HepG2 (cell line): Measurements from ENCODE around the gene NKD1. TPM values are rescaled to one million over a fixed set of nuclear protein-coding genes. Genes with fewer than 3 reads are reported as not detected.
A peak's percentile ranks its signal among the peaks of the same experiment; 100 is the strongest.

Source experiments
- HNRNPK ChIP-seq: fragments of 200-400 bp; formaldehyde crosslinking; IDR thresholded peaks from 2 replicates; pipeline ENCODE4 v1.6.1; 2018; ENCODE audit warnings: low read length, low read depth, moderate library complexity, mild to moderate bottlenecking; ENCODE audit not compliant: poor library complexity, severe bottlenecking
- KDM6A ChIP-seq: IDR thresholded peaks from 2 replicates; pipeline ENCODE4 v1.6.1; 2016; ENCODE audit warnings: low read depth
- MLLT10 ChIP-seq: sonication (generic); formaldehyde crosslinking; IDR thresholded peaks from 2 replicates; pipeline ENCODE4 v1.4.0; 2020; ENCODE audit warnings: missing genetic modification reagents
- NCOA1 ChIP-seq: sonication (generic); formaldehyde crosslinking; IDR thresholded peaks from 2 replicates; pipeline ENCODE4 v1.9.0; 2021; ENCODE audit warnings: missing genetic modification reagents
- NFIC ChIP-seq: IDR thresholded peaks from 2 replicates; pipeline ENCODE4 v1.6.1; 2012; ENCODE audit warnings: mild to moderate bottlenecking, low read length, inconsistent platforms
- NR2F1 ChIP-seq, 2 experiments: fragments of 450-650 bp in 1 of 2; formaldehyde crosslinking in 1 of 2; IDR thresholded peaks; 2 replicates each; pipeline versions ENCODE4 v1.5.0 to v1.6.1; 2016 to 2020; ENCODE audit warnings: mild to moderate bottlenecking in 1 of 2, missing compliant biosample characterization in 1 of 2, missing genetic modification reagents in 1 of 2, moderate library complexity in 1 of 2
- TCF7 ChIP-seq: sonication (generic); IDR thresholded peaks from 2 replicates; pipeline ENCODE4 v1.6.1; 2016; ENCODE audit warnings: antibody characterized with exemption, low read depth
- ZMAT3 ChIP-seq: sonication (generic); formaldehyde crosslinking; conservative IDR thresholded peaks from 2 replicates; pipeline ENCODE4 v1.7.0; 2021; ENCODE audit warnings: missing genetic modification reagents
- ZNF17 ChIP-seq: sonication (generic); formaldehyde crosslinking; IDR thresholded peaks from 2 replicates; pipeline ENCODE4 v1.5.0; 2020; ENCODE audit warnings: mild to moderate bottlenecking, missing genetic modification reagents
- polyA plus RNA-seq, 8 experiments: library from polyadenylated mRNA; depleted of rRNA in 3 of 8; stranded (reverse) in 7 of 8; unstranded in 1 of 8; fragments of >200 nt; fragmentation: Illumina TruSeq in 4 of 8; extraction: Trizol in 4 of 8; gene quantifications; 2 replicates each; pipeline versions ENCODE4 v1.2.1 to v1.2.3, GENCODE V29; 2011 to 2016; ENCODE audit warnings: low read depth in 4 of 8, missing spikeins in 1 of 8, mixed read lengths in 1 of 8; ENCODE audit not compliant: insufficient read depth in 1 of 8
- total RNA-seq, 5 experiments: library from RNA; depleted of rRNA; stranded (reverse); fragments of >200 nt; fragmentation: Illumina TruSeq; extraction: Trizol; gene quantifications; 2 replicates each; pipeline ENCODE4 v1.2.3, GENCODE V29; 2016; ENCODE audit warnings: low read depth in 1 of 5
- TF ChIP-seq, protein P1 (sequence below): sonication (generic); formaldehyde crosslinking; conservative IDR thresholded peaks from 2 replicates; pipeline ENCODE4 v1.8.0; 2022; ENCODE audit warnings: missing genetic modification reagents
- TF ChIP-seq, protein P2 (sequence below): sonication (generic); formaldehyde crosslinking; IDR thresholded peaks from 2 replicates; pipeline ENCODE4 v1.5.1; 2020; ENCODE audit warnings: missing genetic modification reagents, mild to moderate bottlenecking, borderline replicate concordance
- TF ChIP-seq, protein P3 (sequence below): sonication (generic); formaldehyde crosslinking; IDR thresholded peaks from 2 replicates; pipeline ENCODE4 v1.8.0; 2023; ENCODE audit warnings: mild to moderate bottlenecking, missing genetic modification reagents
- TF ChIP-seq, protein P4 (sequence below): sonication (generic); formaldehyde crosslinking; IDR thresholded peaks from 2 replicates; pipeline ENCODE4 v1.4.0; 2020; ENCODE audit warnings: missing genetic modification reagents, mild to moderate bottlenecking, borderline replicate concordance
- TF ChIP-seq, protein P5 (sequence below): sonication (generic); formaldehyde crosslinking; IDR thresholded peaks from 2 replicates; pipeline ENCODE4 v1.4.0; 2020; ENCODE audit warnings: missing genetic modification reagents, borderline replicate concordance
- TF ChIP-seq, protein P6 (sequence below): sonication (generic); formaldehyde crosslinking; IDR thresholded peaks from 2 replicates; pipeline ENCODE4 v1.4.0; 2020; ENCODE audit warnings: mild to moderate bottlenecking, low read depth, missing genetic modification reagents

NKD1 gene
- total and polyA plus RNA-seq, 2 of the 13 experiments (the other 11 are each of a cell fraction or from before 2014, with no cell fraction given): 70.4 to 121 TPM

DNA sequence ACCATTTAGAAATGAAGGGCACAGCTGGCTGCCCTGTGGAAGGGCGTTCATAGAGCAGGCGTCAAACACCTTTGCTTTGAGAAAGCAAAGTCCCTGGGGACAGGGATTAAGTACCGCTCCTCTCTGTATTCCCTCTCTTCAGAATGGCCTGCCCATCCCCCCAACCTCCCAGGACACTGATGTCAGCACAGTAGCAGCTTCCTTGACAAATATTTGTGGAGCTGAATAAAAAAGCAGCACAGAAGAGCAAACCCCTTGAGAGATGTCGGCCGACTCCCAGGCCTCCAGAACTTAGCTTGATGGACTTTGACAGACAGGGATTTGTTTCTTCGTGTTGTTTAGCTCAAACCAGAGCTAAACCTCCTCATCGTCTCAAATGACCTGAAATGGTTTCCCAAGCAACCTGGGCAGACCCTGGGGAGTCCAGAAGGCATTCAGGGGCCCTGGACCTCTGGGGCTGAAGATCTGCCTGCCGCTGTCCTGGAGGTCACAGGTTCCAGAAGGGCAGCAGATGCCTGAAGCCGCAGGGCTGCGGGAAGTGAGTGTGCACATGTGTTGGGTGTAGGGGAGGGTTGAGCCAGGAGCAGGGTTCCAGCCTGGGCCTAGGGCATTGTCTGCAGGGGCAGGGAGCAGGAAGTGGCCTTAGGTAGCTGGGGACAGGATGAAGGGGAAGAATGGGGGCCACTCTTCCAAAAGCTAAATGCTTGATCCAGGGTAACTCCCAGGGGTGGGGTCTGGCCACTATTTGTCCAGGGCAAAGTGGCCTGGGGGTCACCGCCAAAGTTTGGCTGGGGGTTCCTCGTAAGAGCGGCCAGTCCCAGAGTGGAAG is 42.3 kb upstream of the NKD1 start (continued):
- TF ChIP-seq NFIC: no peak
- TF ChIP-seq, protein P1, sequence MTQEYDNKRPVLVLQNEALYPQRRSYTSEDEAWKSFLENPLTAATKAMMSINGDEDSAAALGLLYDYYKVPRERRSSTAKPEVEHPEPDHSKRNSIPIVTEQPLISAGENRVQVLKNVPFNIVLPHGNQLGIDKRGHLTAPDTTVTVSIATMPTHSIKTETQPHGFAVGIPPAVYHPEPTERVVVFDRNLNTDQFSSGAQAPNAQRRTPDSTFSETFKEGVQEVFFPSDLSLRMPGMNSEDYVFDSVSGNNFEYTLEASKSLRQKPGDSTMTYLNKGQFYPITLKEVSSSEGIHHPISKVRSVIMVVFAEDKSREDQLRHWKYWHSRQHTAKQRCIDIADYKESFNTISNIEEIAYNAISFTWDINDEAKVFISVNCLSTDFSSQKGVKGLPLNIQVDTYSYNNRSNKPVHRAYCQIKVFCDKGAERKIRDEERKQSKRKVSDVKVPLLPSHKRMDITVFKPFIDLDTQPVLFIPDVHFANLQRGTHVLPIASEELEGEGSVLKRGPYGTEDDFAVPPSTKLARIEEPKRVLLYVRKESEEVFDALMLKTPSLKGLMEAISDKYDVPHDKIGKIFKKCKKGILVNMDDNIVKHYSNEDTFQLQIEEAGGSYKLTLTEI: no peak
- no peak; the same call in 1 of the 2 replicates for TF ChIP-seq KDM6A (CRISPR knock-in tag)
- no peak for TF ChIP-seq HNRNPK
- TF ChIP-seq ZNF17: no peak
- TF ChIP-seq, protein P2, sequence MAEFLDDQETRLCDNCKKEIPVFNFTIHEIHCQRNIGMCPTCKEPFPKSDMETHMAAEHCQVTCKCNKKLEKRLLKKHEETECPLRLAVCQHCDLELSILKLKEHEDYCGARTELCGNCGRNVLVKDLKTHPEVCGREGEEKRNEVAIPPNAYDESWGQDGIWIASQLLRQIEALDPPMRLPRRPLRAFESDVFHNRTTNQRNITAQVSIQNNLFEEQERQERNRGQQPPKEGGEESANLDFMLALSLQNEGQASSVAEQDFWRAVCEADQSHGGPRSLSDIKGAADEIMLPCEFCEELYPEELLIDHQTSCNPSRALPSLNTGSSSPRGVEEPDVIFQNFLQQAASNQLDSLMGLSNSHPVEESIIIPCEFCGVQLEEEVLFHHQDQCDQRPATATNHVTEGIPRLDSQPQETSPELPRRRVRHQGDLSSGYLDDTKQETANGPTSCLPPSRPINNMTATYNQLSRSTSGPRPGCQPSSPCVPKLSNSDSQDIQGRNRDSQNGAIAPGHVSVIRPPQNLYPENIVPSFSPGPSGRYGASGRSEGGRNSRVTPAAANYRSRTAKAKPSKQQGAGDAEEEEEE (CRISPR knock-in tag): no peak
- TF ChIP-seq, protein P3, sequence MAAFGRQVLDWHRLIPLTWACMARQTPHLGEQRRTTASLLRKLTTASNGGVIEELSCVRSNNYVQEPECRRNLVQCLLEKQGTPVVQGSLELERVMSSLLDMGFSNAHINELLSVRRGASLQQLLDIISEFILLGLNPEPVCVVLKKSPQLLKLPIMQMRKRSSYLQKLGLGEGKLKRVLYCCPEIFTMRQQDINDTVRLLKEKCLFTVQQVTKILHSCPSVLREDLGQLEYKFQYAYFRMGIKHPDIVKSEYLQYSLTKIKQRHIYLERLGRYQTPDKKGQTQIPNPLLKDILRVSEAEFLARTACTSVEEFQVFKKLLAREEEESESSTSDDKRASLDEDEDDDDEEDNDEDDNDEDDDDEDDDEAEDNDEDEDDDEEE: peak; percentile 45; the same call in 1 of the 2 replicates
- TF ChIP-seq, protein P4, sequence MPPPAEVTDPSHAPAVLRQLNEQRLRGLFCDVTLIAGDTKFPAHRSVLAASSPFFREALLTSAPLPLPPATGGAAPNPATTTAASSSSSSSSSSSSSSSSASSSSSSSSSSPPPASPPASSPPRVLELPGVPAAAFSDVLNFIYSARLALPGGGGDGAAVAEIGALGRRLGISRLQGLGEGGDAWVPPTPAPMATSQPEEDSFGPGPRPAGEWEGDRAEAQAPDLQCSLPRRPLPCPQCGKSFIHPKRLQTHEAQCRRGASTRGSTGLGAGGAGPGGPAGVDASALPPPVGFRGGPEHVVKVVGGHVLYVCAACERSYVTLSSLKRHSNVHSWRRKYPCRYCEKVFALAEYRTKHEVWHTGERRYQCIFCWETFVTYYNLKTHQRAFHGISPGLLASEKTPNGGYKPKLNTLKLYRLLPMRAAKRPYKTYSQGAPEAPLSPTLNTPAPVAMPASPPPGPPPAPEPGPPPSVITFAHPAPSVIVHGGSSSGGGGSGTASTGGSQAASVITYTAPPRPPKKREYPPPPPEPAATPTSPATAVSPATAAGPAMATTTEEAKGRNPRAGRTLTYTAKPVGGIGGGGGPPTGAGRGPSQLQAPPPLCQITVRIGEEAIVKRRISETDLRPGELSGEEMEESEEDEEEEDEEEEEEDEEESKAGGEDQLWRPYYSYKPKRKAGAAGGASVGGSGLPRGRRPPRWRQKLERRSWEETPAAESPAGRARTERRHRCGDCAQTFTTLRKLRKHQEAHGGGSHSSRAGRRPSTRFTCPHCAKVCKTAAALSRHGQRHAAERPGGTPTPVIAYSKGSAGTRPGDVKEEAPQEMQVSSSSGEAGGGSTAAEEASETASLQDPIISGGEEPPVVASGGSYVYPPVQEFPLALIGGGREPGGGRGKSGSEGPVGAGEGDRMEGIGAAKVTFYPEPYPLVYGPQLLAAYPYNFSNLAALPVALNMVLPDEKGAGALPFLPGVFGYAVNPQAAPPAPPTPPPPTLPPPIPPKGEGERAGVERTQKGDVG (CRISPR knock-in tag): no peak
- TF ChIP-seq TCF7: 0 out of 2 replicates have a peak, but pooled peaks have one; percentile 54
- TF ChIP-seq NR2F1 (CRISPR knock-in tag; IDR thresholded peaks at IDR 0.05): peak in 1 of 2 experiments; percentile 55; a peak in 1 of 4 replicates
- TF ChIP-seq, protein P5, sequence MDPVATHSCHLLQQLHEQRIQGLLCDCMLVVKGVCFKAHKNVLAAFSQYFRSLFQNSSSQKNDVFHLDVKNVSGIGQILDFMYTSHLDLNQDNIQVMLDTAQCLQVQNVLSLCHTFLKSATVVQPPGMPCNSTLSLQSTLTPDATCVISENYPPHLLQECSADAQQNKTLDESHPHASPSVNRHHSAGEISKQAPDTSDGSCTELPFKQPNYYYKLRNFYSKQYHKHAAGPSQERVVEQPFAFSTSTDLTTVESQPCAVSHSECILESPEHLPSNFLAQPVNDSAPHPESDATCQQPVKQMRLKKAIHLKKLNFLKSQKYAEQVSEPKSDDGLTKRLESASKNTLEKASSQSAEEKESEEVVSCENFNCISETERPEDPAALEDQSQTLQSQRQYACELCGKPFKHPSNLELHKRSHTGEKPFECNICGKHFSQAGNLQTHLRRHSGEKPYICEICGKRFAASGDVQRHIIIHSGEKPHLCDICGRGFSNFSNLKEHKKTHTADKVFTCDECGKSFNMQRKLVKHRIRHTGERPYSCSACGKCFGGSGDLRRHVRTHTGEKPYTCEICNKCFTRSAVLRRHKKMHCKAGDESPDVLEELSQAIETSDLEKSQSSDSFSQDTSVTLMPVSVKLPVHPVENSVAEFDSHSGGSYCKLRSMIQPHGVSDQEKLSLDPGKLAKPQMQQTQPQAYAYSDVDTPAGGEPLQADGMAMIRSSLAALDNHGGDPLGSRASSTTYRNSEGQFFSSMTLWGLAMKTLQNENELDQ: no peak
- TF ChIP-seq MLLT10 (CRISPR knock-in tag): no peak
- peak; percentile 54; the same call in 1 of the 2 replicates for TF ChIP-seq ZMAT3 (CRISPR knock-in tag)
- TF ChIP-seq, protein P6, sequence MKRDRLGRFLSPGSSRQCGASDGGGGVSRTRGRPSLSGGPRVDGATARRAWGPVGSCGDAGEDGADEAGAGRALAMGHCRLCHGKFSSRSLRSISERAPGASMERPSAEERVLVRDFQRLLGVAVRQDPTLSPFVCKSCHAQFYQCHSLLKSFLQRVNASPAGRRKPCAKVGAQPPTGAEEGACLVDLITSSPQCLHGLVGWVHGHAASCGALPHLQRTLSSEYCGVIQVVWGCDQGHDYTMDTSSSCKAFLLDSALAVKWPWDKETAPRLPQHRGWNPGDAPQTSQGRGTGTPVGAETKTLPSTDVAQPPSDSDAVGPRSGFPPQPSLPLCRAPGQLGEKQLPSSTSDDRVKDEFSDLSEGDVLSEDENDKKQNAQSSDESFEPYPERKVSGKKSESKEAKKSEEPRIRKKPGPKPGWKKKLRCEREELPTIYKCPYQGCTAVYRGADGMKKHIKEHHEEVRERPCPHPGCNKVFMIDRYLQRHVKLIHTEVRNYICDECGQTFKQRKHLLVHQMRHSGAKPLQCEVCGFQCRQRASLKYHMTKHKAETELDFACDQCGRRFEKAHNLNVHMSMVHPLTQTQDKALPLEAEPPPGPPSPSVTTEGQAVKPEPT (CRISPR knock-in tag): peak; percentile 94
- TF ChIP-seq NCOA1: no peak
